ENCODE results near the gene LIMA1. TPM values are rescaled to one million over a fixed set of nuclear protein-coding genes. Genes with fewer than 3 reads are reported as not detected.

Gene LIMA1
- total and polyA plus RNA-seq, 2 donors (not counting 1 experiment from before 2014, with no cell fraction given), result 1.3 to 2.1 TPM

- peaks cover 90% of the 10 kb centered on the region for H3K79me2 ChIP-seq (ENCODE audit: control insufficient read depth, insufficient read depth, low read length)
- CTCF ChIA-PET, result interaction anchor here (0.6 to 1.3 kb wide), 5 partner anchors 51 to 342 kb away, joined by 3 to 5 read pairs (median 3); no protein-coding TSS in a partner anchor
- peak overlapping the region in 1 of 2 donors; percentile 23 for H3K27ac ChIP-seq (ENCODE audit: low read length in 2 of 2)
- no peaks in the 10 kb centered on the region for H3K27me3 Mint-ChIP-seq
- H3K4me3 ChIP-seq (ENCODE audit: control extremely low read depth in 1 of 5, extremely low read depth in 1 of 5, insufficient read depth in 1 of 5, low read depth in 2 of 5, low read length in 4 of 5), result no peak overlapping the region
- H3K9ac ChIP-seq (ENCODE audit: low read length), result no peak overlapping the region
- H3K4me3 Mint-ChIP-seq, result no peak overlapping the region
- H3K4me1 Mint-ChIP-seq, result peaks cover 26% of the 10 kb centered on the region
- no peaks in the 10 kb centered on the region for H3K9me3 Mint-ChIP-seq (ENCODE audit: insufficient read depth)
- no peak overlapping the region for H3K4me2 ChIP-seq (replicated peaks; ENCODE audit: low read depth, low read length, poor library complexity, severe bottlenecking)
- peaks cover 9% of the 10 kb centered on the region for H4K20me1 ChIP-seq (ENCODE audit: control insufficient read depth, insufficient read depth, low read length, poor library complexity, severe bottlenecking)
- H3K27ac Mint-ChIP-seq, result no peak overlapping the region
- DNase-seq (no peak), ATAC-seq (ENCODE audit: low read depth) (no peak)
- WGBS (ENCODE audit: insufficient coverage), result no CpG with 5 or more reads among the region's 2 CpGs
- POLR2A ChIA-PET, result interaction anchor here (0.6 to 0.7 kb wide), 2 partner anchors 25 to 542 kb away, joined by 3 to 4 read pairs; no protein-coding TSS in a partner anchor
- H2AFZ ChIP-seq (ENCODE audit: insufficient read depth, low read depth, low read length, poor library complexity, severe bottlenecking), result no peak overlapping the region
- peaks cover 13 to 15% of the 10 kb centered on the region in 2 donors for H3K4me1 ChIP-seq (ENCODE audit: control insufficient read depth in 2 of 2, insufficient read depth in 2 of 2, low read length in 2 of 2)
- no peaks in the 10 kb centered on the region for H3K9me3 ChIP-seq (ENCODE audit: control extremely low read depth in 1 of 3, control insufficient read depth in 2 of 3, insufficient read depth in 1 of 3, low read length in 2 of 3)
- peaks cover 0 to 3% of the 10 kb centered on the region in 2 experiments for H3K36me3 ChIP-seq (replicated peaks in 1 of 2; ENCODE audit: control extremely low read depth in 1 of 2, control insufficient read depth in 1 of 2, extremely low read depth in 1 of 2, insufficient read depth in 2 of 2, low read length in 1 of 2)
- TF ChIP-seq CTCF (IDR thresholded peaks at IDR 0.05) (no peak), EZH2 (IDR thresholded peaks at IDR 0.05; ENCODE audit: borderline replicate concordance, insufficient read depth, low read depth, low read length, poor library complexity, severe bottlenecking) (no peak)
- intact Hi-C loops (cut with micrococcal nuclease), result loop anchor here (10.0 kb wide), 1 partner anchor 317 kb away; the partner anchor contains the start of gene BCDIN3D
- no peaks in the 10 kb centered on the region for H3K27me3 ChIP-seq (replicated peaks in 1 of 4; ENCODE audit: control extremely low read depth in 1 of 4, control insufficient read depth in 3 of 4, insufficient read depth in 4 of 4, low read length in 3 of 4)
These were observed 121.1 kb downstream of the LIMA1 start for GRCh38 chr12:50162230-50162629.

GRCh38 chr12:50160643-50161042 is 122.7 kb downstream of the LIMA1 start:
- intact Hi-C loops (cut with micrococcal nuclease), result loop anchor here (10.0 kb wide), 1 partner anchor 316 kb away; the partner anchor contains the start of gene BCDIN3D
- TF ChIP-seq EZH2 (IDR thresholded peaks at IDR 0.05; ENCODE audit: borderline replicate concordance, insufficient read depth, low read depth, low read length, poor library complexity, severe bottlenecking) (no peak), CTCF (IDR thresholded peaks at IDR 0.05) (no peak)
- Histone ChIP-seq H3K4me2 (replicated peaks; ENCODE audit: low read depth, low read length, poor library complexity, severe bottlenecking) (no peak overlapping the region), H3K79me2 (ENCODE audit: control insufficient read depth, insufficient read depth, low read length) (peaks cover 82% of the 10 kb centered on the region), H3K9me3 (ENCODE audit: control extremely low read depth in 1 of 3, control insufficient read depth in 2 of 3, insufficient read depth in 1 of 3, low read length in 2 of 3) (no peaks in the 10 kb centered on the region), H3K4me3 (ENCODE audit: control extremely low read depth in 1 of 5, extremely low read depth in 1 of 5, insufficient read depth in 1 of 5, low read depth in 2 of 5, low read length in 4 of 5) (no peak overlapping the region), H3K27me3 (replicated peaks in 1 of 4; ENCODE audit: control extremely low read depth in 1 of 4, control insufficient read depth in 3 of 4, insufficient read depth in 4 of 4, low read length in 3 of 4) (no peaks in the 10 kb centered on the region), H3K27ac (ENCODE audit: low read length in 2 of 2) (peak overlapping the region in 1 of 2 donors; percentile 59), H3K9ac (ENCODE audit: low read length) (no peak overlapping the region), H2AFZ (ENCODE audit: insufficient read depth, low read depth, low read length, poor library complexity, severe bottlenecking) (no peak overlapping the region), H3K36me3 (replicated peaks in 1 of 2; ENCODE audit: control extremely low read depth in 1 of 2, control insufficient read depth in 1 of 2, extremely low read depth in 1 of 2, insufficient read depth in 2 of 2, low read length in 1 of 2) (peaks cover 2 to 3% of the 10 kb centered on the region in 2 experiments), H3K4me1 (ENCODE audit: control insufficient read depth in 2 of 2, insufficient read depth in 2 of 2, low read length in 2 of 2) (peaks cover 3 to 4% of the 10 kb centered on the region in 2 donors), H4K20me1 (ENCODE audit: control insufficient read depth, insufficient read depth, low read length, poor library complexity, severe bottlenecking) (peaks cover 9% of the 10 kb centered on the region)
- Mint-ChIP-seq H3K4me3 (no peak overlapping the region), H3K9me3 (ENCODE audit: insufficient read depth) (no peaks in the 10 kb centered on the region), H3K27ac (no peak overlapping the region), H3K27me3 (no peaks in the 10 kb centered on the region), H3K4me1 (peaks cover 17% of the 10 kb centered on the region)
- ChIA-PET POLR2A (no interaction called here), CTCF (interaction anchor here (0.6 kb wide), 1 partner anchor 93 kb away, joined by 3 read pairs; no protein-coding TSS in a partner anchor)
- DNase-seq (no peak), ATAC-seq (ENCODE audit: low read depth) (no peak)
